B cell (primary cell): ENCODE data around the gene SLC17A4.

Source experiments
- EZH2 ChIP-seq: IDR thresholded peaks from 2 replicates; pipeline ENCODE4 v1.6.1; 2012; ENCODE audit warnings: borderline replicate concordance, low read depth, mild to moderate bottlenecking, moderate library complexity, low read length; ENCODE audit not compliant: insufficient read depth, poor library complexity, severe bottlenecking
- TF ChIP-seq, protein P1 (sequence below): fragments of 200-600 bp; IDR thresholded peaks from one replicate; pipeline ENCODE4 v1.8.0; 2022; ENCODE audit warnings: antibody characterized with exemption, mild to moderate bottlenecking

DNA sequence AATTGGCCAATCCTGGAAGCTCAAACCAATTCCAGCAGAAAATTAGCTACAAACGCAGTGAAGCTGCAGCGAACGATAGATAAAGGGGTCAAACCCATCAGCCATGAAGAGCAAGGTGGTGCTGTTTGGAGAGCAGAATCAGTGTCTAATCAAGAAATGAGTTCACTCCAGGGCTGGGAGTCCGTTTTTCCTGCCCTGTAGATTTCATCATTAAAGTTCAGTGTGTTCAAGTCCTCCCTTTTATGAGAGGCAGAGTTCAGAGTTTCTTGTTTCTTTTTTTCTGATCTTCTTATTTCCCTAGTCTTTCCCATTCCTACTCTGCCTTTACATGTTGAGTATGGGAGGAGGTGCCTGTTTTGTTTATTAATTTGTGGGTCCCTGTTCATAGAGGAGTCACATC lies 46.9 kb downstream of the SLC17A4 start:
- TF ChIP-seq, protein P1, sequence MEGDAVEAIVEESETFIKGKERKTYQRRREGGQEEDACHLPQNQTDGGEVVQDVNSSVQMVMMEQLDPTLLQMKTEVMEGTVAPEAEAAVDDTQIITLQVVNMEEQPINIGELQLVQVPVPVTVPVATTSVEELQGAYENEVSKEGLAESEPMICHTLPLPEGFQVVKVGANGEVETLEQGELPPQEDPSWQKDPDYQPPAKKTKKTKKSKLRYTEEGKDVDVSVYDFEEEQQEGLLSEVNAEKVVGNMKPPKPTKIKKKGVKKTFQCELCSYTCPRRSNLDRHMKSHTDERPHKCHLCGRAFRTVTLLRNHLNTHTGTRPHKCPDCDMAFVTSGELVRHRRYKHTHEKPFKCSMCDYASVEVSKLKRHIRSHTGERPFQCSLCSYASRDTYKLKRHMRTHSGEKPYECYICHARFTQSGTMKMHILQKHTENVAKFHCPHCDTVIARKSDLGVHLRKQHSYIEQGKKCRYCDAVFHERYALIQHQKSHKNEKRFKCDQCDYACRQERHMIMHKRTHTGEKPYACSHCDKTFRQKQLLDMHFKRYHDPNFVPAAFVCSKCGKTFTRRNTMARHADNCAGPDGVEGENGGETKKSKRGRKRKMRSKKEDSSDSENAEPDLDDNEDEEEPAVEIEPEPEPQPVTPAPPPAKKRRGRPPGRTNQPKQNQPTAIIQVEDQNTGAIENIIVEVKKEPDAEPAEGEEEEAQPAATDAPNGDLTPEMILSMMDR: no peak
- no peak for TF ChIP-seq EZH2
